HCT116 (cell line): ENCODE measurements around the gene CD93. TPM values are rescaled to one million over a fixed set of nuclear protein-coding genes. Genes with fewer than 3 reads are reported as not detected.

Source experiments
- ATAC-seq: fragments of 200-7000 bp; cut with Tn5 transposase; 2 replicates; pipeline ENCODE4 v1.9.1; 2020; ENCODE audit warnings: mild to moderate bottlenecking, moderate library complexity
- BruUV-seq: library from RNA; stranded (reverse); fragments of 400-500 nt; replicated peaks from 2 replicates; lab custom pipeline; 2021; lab: Mats Ljungman, UMichigan
- CTCF ChIA-PET: fragments of 300-600 bp; sonication (Branson Sonifier 250); formaldehyde crosslinking; loops from one replicate; lab custom pipeline; 2021; ENCODE audit warnings: antibody characterized with exemption; lab: Charles Lee
- POLR2A ChIA-PET: fragments of 300-600, 350-600 bp; sonication (Branson Sonifier 250); formaldehyde crosslinking; loops from one replicate; lab custom pipeline; 2021; ENCODE audit warnings: antibody characterized with exemption; lab: Charles Lee
- RAD21 ChIA-PET, 2 experiments: fragments of 300-600 bp; sonication (Branson Sonifier 250); formaldehyde crosslinking; loops; one replicate each; lab custom pipeline; 2023; ENCODE audit warnings: low total read pairs in 2 of 2; ENCODE audit not compliant: uncharacterized antibody in 2 of 2, unreplicated experiment in 2 of 2, low non-redundant PET in 1 of 2; lab: Charles Lee
- DNase-seq: peaks from one replicate; pipeline ENCODE4 v3.0.0-alpha.2; 2010; ENCODE audit warnings: low read depth, low spot score
- H2AFZ ChIP-seq: fragments of 200-600 bp; shearing (Covaris generic), sonication (generic); 2 replicates; pipeline ENCODE4 v1.6.1; 2017; ENCODE audit warnings: low read depth, mixed run types, mixed read lengths, antibody characterized with exemption, low read length; ENCODE audit not compliant: poor library complexity, severe bottlenecking
- H3K27ac ChIP-seq: 2 replicates; pipeline ENCODE4 v1.5.1; 2012; ENCODE audit warnings: low read depth, low read length
- H3K27me3 ChIP-seq: fragments of 200-600 bp; sonication (generic); 2 replicates; pipeline ENCODE4 v1.6.1; 2016; ENCODE audit warnings: mixed run types, low read length, mixed read lengths; ENCODE audit not compliant: insufficient read depth
- H3K36me3 ChIP-seq, 2 experiments: fragments of 200-500 bp in 1 of 2; fragments of 200-600 bp in 1 of 2; sonication (Bioruptor generic) in 1 of 2; sonication (generic) in 1 of 2; 2 replicates each; pipeline versions ENCODE4 v1.5.1 to v1.6.1; 2014 to 2016; ENCODE audit warnings: low read length in 2 of 2, inconsistent platforms in 1 of 2, mixed read lengths in 1 of 2, mixed run types in 1 of 2; ENCODE audit not compliant: insufficient read depth in 2 of 2, control insufficient read depth in 1 of 2
- H3K4me1 ChIP-seq, 2 experiments: fragments of 200-600 bp in 1 of 2; sonication (generic) in 1 of 2; 2 replicates each; pipeline versions ENCODE4 v1.5.1 to v1.6.1; 2012 to 2017; ENCODE audit warnings: low read length in 2 of 2, inconsistent platforms in 1 of 2, mild to moderate bottlenecking in 1 of 2, mixed read lengths in 1 of 2, mixed run types in 1 of 2, moderate library complexity in 1 of 2; ENCODE audit not compliant: insufficient read depth in 2 of 2, control insufficient read depth in 1 of 2
- H3K4me2 ChIP-seq: fragments of 200-600 bp; sonication (generic); 2 replicates; pipeline ENCODE4 v1.6.1; 2017; ENCODE audit warnings: mixed run types, low read length, mixed read lengths
- H3K4me3 ChIP-seq, 2 experiments: fragments of 200-600 bp in 1 of 2; sonication (generic) in 1 of 2; replicated peaks in 1 of 2; 2 replicates each; pipeline ENCODE4 v1.5.1; 2011 to 2016; ENCODE audit warnings: low read length in 2 of 2, control low read depth in 1 of 2, low read depth in 1 of 2, mild to moderate bottlenecking in 1 of 2, mixed read lengths in 1 of 2, mixed run types in 1 of 2
- H3K79me2 ChIP-seq: fragments of 200-600 bp; sonication (generic); 2 replicates; pipeline ENCODE4 v1.6.1; 2017; ENCODE audit warnings: mild to moderate bottlenecking, mixed run types, low read length, moderate library complexity, mixed read lengths; ENCODE audit not compliant: insufficient read depth
- H3K9ac ChIP-seq: fragments of 200-600 bp; sonication (generic); 2 replicates; pipeline ENCODE4 v1.6.1; 2016; ENCODE audit warnings: low read length, mixed read lengths
- H3K9me2 ChIP-seq: fragments of 200-600 bp; sonication (generic), shearing (Covaris generic); 2 replicates; pipeline ENCODE4 v1.6.1; 2017; ENCODE audit warnings: mixed run types, mild to moderate bottlenecking, moderate library complexity; ENCODE audit not compliant: insufficient read depth
- H3K9me3 ChIP-seq, 2 experiments: fragments of 200-500 bp in 1 of 2; fragments of 200-600 bp in 1 of 2; sonication (Bioruptor generic) in 1 of 2; sonication (generic) in 1 of 2; 2 replicates each; pipeline ENCODE4 v1.6.1; 2014 to 2017; ENCODE audit warnings: low read length in 2 of 2, mixed read lengths in 2 of 2, inconsistent platforms in 1 of 2, low read depth in 1 of 2, mild to moderate bottlenecking in 1 of 2, mixed run types in 1 of 2, moderate library complexity in 1 of 2; ENCODE audit not compliant: control insufficient read depth in 1 of 2, insufficient read depth in 1 of 2
- H4K20me1 ChIP-seq: fragments of 200-600 bp; sonication (generic), shearing (Covaris generic); 2 replicates; pipeline ENCODE4 v1.6.1; 2017; ENCODE audit warnings: mixed run types, mild to moderate bottlenecking, moderate library complexity; ENCODE audit not compliant: insufficient read depth
- CBX3 ChIP-seq: IDR thresholded peaks from 2 replicates; pipeline ENCODE4 v1.6.1; 2012; ENCODE audit warnings: low read depth
- CEBPB ChIP-seq: IDR thresholded peaks from 2 replicates; pipeline ENCODE4 v1.6.1; 2012; ENCODE audit warnings: low read depth
- CTCF ChIP-seq, 3 experiments: fragments of 200-600 bp in 1 of 3; sonication (generic) in 1 of 3; IDR thresholded peaks in 2 of 3; conservative IDR thresholded peaks in 1 of 3; 2 replicates each; pipeline ENCODE4 v1.5.1; 2012 to 2017; ENCODE audit warnings: low read depth in 2 of 3, low read length in 2 of 3, antibody characterized with exemption in 1 of 3, borderline replicate concordance in 1 of 3, control low read depth in 1 of 3, mild to moderate bottlenecking in 1 of 3, mixed read lengths in 1 of 3, mixed run types in 1 of 3, moderate library complexity in 1 of 3; ENCODE audit not compliant: insufficient read depth in 1 of 3
- JUND ChIP-seq: IDR thresholded peaks from 2 replicates; pipeline ENCODE4 v1.6.1; 2012
- POLR2A ChIP-seq: IDR thresholded peaks from 2 replicates; pipeline ENCODE4 v1.7.0; 2011; ENCODE audit warnings: borderline replicate concordance; ENCODE audit not compliant: insufficient read depth, insufficient read length; ENCODE audit errors: extremely low read depth
- SIN3A ChIP-seq: IDR thresholded peaks from 2 replicates; pipeline ENCODE4 v1.6.1; 2012; ENCODE audit warnings: low read depth
- SP1 ChIP-seq: IDR thresholded peaks from 2 replicates; pipeline ENCODE4 v1.6.1; 2012; ENCODE audit warnings: low read depth
- TCF7L2 ChIP-seq: IDR thresholded peaks from 2 replicates; pipeline ENCODE4 v1.7.0; 2011; ENCODE audit warnings: borderline replicate concordance, inconsistent platforms; ENCODE audit not compliant: insufficient read depth, insufficient read length; ENCODE audit errors: extremely low read depth
- YY1 ChIP-seq: IDR thresholded peaks from 2 replicates; pipeline ENCODE4 v1.6.1; 2011; ENCODE audit warnings: low read length, low read depth, moderate library complexity, mild to moderate bottlenecking; ENCODE audit not compliant: insufficient replicate concordance; ENCODE audit errors: extremely low read depth
- intact Hi-C: fragments of 100-400 bp; cut with micrococcal nuclease; formaldehyde crosslinking; loops from 2 replicates; pipeline ENCODE4 v1.10.0; 2022
- total RNA-seq: library from RNA; stranded (reverse); gene quantifications from one replicate; pipeline ENCODE4 v1.2.1, GENCODE V29; 2021; ENCODE audit not compliant: unreplicated experiment

CD93 gene
- total RNA-seq, 1 experiment from 2014 or later, result 0.07 TPM

GRCh38 chr20:23034721-23035671 is 51.1 kb downstream of the CD93 start, which contains the start of gene SSTR4:
TSS of gene SSTR4 (plus strand) at chr20:23035312. CDS start at chr20:23035484, 172 bp downstream.
- H4K20me1 ChIP-seq, result no peaks in the 10 kb centered on the region
- no peak within 1 kb of the TSS for H3K9ac ChIP-seq
- ChIA-PET POLR2A (no interaction called here), CTCF (no interaction called here), RAD21 (no interaction called here)
- TF ChIP-seq SIN3A (no peak), SP1 (no peak), CTCF (IDR thresholded peaks at IDR 0.05 in 2 of 3, conservative IDR thresholded peaks at IDR 0.05 in 1 of 3; ENCODE audit: borderline replicate concordance in 1 of 3, insufficient read depth in 1 of 3, low read depth in 2 of 3, low read length in 2 of 3) (no peak), JUND (no peak), YY1 (no peak), TCF7L2 (no peak), POLR2A (no peak), CEBPB (no peak), CBX3 (no peak)
- H3K4me3 ChIP-seq, result no peak within 1 kb of the TSS
- no peak within 1 kb of the TSS for H3K27ac ChIP-seq
- BruUV-seq, result no TSS peak
- H3K9me3 ChIP-seq, result no peaks in the 10 kb centered on the region
- DNase-seq (no peak), ATAC-seq (no peak)
- H2AFZ ChIP-seq, result no peak within 1 kb of the TSS
- H3K36me3 ChIP-seq, result no peaks in the 10 kb centered on the region
- H3K27me3 ChIP-seq, result peaks cover 27% of the 10 kb centered on the region; the same call in 1 of the 2 replicates
- intact Hi-C loops, result no loop called here
- H3K79me2 ChIP-seq, result no peaks in the 10 kb centered on the region
- H3K4me2 ChIP-seq, result no peak within 1 kb of the TSS
- no peaks in the 10 kb centered on the region for H3K4me1 ChIP-seq
- H3K9me2 ChIP-seq, result no peaks in the 10 kb centered on the region
